NB4 (cell line): Measurements from ENCODE around the gene C1QTNF12.

Experiments
- DNase-seq: peaks from one replicate; pipeline ENCODE4 v3.0.0; 2010; ENCODE audit warnings: low read depth
- H3K4me3 ChIP-seq: one replicate; pipeline ENCODE4 v1.5.1; 2011; ENCODE audit warnings: mild to moderate bottlenecking, low read depth, low read length, moderate library complexity
- CTCF ChIP-seq: IDR thresholded peaks from one replicate; pipeline ENCODE4 v1.5.1; 2012; ENCODE audit warnings: low read depth, low read length
- MAX ChIP-seq: IDR thresholded peaks from 2 replicates; pipeline ENCODE4 v1.6.1; 2011; ENCODE audit warnings: low read depth, low read length
- MYC ChIP-seq: IDR thresholded peaks from 2 replicates; pipeline ENCODE4 v1.6.1; 2011; ENCODE audit warnings: low read depth, low read length
- POLR2A ChIP-seq: IDR thresholded peaks from 2 replicates; pipeline ENCODE4 v1.6.1; 2011; ENCODE audit warnings: mild to moderate bottlenecking; ENCODE audit not compliant: insufficient read length; ENCODE audit errors: extremely low read depth

C1QTNF12 gene

GRCh38 chr1:1292442-1292779, 45.9 kb upstream of the C1QTNF12 start:
- no peak for TF ChIP-seq POLR2A
- TF ChIP-seq MAX, result no peak
- no peak for TF ChIP-seq CTCF
- TF ChIP-seq MYC, result no peak
- H3K4me3 ChIP-seq, result no peak overlapping the region
- DNase-seq, result no peak

GRCh38 chr1:1291548-1292441, 45.3 kb upstream of the C1QTNF12 start:
- H3K4me3 ChIP-seq, result no peak overlapping the region
- DNase-seq, result peak; percentile 71
- TF ChIP-seq CTCF (peak; percentile 44), MAX (no peak), POLR2A (no peak), MYC (no peak)

- H3K4me3 ChIP-seq, result no peak overlapping the region
- TF ChIP-seq MYC, result no peak
- TF ChIP-seq POLR2A, result no peak
- TF ChIP-seq CTCF, result no peak
- no peak for TF ChIP-seq MAX
- DNase-seq, result no peak
Measured at GRCh38 chr1:1291023-1291528, 44.6 kb upstream of the C1QTNF12 start.

- TF ChIP-seq CTCF (peak; percentile 7), POLR2A (no peak)
- peak; percentile 43 for DNase-seq
Measured at GRCh38 chr1:1290238-1290731, 43.8 kb upstream of the C1QTNF12 start.

GRCh38 chr1:1287288-1288110, 41.0 kb upstream of the C1QTNF12 start:
- no peak for TF ChIP-seq CTCF
- no peak for TF ChIP-seq MYC
- TF ChIP-seq MAX, result no peak
- no peak overlapping the region for H3K4me3 ChIP-seq
- DNase-seq, result no peak

More at GRCh38 chr1:1290238-1290731, 43.8 kb upstream of the C1QTNF12 start:
- H3K4me3 ChIP-seq, result no peak overlapping the region
